ELF-1 (cell line): ENCODE measurements around the gene NXPE4.
"Not testable (repeated sequence)": the region's sequence is repeated elsewhere in the genome, so short reads cannot be mapped to it uniquely, and the experiment has no call there.

ENCODE experiments used
- DNase-seq: peaks from one replicate; pipeline ENCODE4 v3.0.0-alpha.2; 2016; ENCODE audit warnings: low read depth, low spot score

The NXPE4 gene

GRCh38 chr11:114595571-114595970 lies at the start of gene NXPE4:
TSS of gene NXPE4 (minus strand) at chr11:114595786. CDS start at chr11:114594759, 1,027 bp downstream.
- DNase-seq, result no peak

- DNase-seq, result not testable (repeated sequence)
Measured at GRCh38 chr11:114639440-114639839, 43.9 kb upstream of the NXPE4 start.

- peak; percentile 1 for DNase-seq
Measured at GRCh38 chr11:114631445-114631965, 35.9 kb upstream of the NXPE4 start.

- no peak for DNase-seq
Measured at GRCh38 chr11:114625294-114625693, 29.7 kb upstream of the NXPE4 start.

GRCh38 chr11:114624455-114625207 lies 29.0 kb upstream of the NXPE4 start:
- DNase-seq, result no peak

- no peak for DNase-seq
Measured at GRCh38 chr11:114623720-114624119, 28.1 kb upstream of the NXPE4 start.

- no peak for DNase-seq
Measured at GRCh38 chr11:114622858-114623257, 27.3 kb upstream of the NXPE4 start.

- DNase-seq, result no peak
Measured at GRCh38 chr11:114621950-114622809, 26.6 kb upstream of the NXPE4 start.

- DNase-seq, result no peak
Measured at GRCh38 chr11:114621072-114621471, 25.5 kb upstream of the NXPE4 start.

GRCh38 chr11:114619659-114620173 lies 24.1 kb upstream of the NXPE4 start:
- DNase-seq, result no peak

GRCh38 chr11:114618139-114618538 lies 22.6 kb upstream of the NXPE4 start:
- no peak for DNase-seq

- no peak for DNase-seq
Measured at GRCh38 chr11:114617157-114618124, 21.9 kb upstream of the NXPE4 start.

GRCh38 chr11:114616516-114616915 lies 20.9 kb upstream of the NXPE4 start:
- no peak for DNase-seq

- DNase-seq, result no peak
Measured at GRCh38 chr11:114615448-114616361, 20.1 kb upstream of the NXPE4 start.

GRCh38 chr11:114614127-114614720 lies 18.6 kb upstream of the NXPE4 start:
- no peak for DNase-seq

GRCh38 chr11:114613094-114613493 lies 17.5 kb upstream of the NXPE4 start:
- DNase-seq, result not testable (repeated sequence)

- no peak for DNase-seq
Measured at GRCh38 chr11:114612686-114613085, 17.1 kb upstream of the NXPE4 start.

- not testable (repeated sequence) for DNase-seq
Measured at GRCh38 chr11:114612199-114612598, 16.6 kb upstream of the NXPE4 start.
